HG03280 (cell line): ENCODE results near the gene GYPC.

Experiments
- ATAC-seq: cut with Tn5 transposase; IDR thresholded peaks from one replicate; pipeline ENCODE4 v1.9.1; 2021; ENCODE audit warnings: mild to moderate bottlenecking, moderate library complexity; ENCODE audit not compliant: unreplicated experiment

The GYPC gene

DNA sequence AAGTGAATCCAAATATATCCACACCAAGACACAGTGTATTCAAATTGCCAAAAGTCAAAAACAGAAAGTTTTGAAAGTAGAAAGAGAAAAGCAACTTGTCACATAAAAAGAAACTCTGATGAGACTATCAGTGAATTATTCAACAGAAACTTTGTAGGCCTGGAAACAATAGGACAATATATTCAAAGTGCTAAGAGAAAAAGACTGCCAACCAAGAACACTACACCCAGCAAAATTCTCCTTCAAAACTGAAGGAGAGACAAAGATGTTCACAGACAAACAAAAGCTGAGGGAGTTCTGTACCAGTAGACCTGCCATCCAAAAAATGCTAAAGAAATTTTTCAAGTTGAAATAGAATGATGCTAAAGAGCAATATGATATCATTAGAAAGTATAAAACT lies 69.6 kb downstream of the GYPC start:
- no peak for ATAC-seq

DNA sequence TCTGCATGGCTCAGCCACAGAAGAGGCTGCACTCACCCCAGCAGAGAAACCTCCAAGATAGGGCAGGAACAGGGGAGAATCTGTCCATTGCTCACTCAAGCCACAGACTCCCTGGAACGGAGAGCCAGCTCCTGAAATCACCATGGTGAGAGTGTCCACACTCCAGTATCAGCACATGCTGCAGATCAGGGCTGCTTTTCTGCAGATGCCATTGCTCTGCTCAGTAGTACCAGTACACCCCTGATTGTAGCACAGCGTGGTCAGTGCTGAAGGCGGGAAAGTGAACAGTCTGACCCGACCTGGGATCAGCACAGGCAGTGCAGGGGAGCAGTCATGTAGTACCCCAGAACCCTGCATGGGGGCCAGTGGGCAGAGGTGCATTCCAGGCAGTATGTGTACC lies 73.9 kb downstream of the GYPC start:
- ATAC-seq = no peak

DNA sequence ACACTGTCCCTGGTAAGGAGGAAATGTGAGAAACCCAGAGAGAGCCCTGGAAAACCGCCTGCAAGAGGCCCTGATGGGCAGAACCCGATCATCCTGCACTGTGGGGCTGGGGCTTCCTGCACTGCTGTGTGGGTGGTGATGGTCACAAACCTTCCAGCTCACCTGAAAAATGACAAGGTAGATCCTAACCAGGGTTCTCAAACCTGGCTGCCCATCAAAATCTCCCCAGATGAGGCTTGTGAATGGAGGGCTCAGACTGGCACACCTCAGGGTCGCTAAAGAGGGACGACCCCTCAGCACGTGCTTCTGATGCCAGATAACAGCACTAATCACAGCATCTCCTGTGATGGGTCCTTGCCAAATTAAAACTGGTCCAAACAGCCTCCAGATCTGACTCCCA lies 74.7 kb downstream of the GYPC start:
- no peak for ATAC-seq

GRCh38 chr2:126731353-126731752 lies 75.4 kb downstream of the GYPC start:
- no peak for ATAC-seq

GRCh38 chr2:126732682-126733245 lies 76.8 kb downstream of the GYPC start:
- no peak for ATAC-seq

DNA sequence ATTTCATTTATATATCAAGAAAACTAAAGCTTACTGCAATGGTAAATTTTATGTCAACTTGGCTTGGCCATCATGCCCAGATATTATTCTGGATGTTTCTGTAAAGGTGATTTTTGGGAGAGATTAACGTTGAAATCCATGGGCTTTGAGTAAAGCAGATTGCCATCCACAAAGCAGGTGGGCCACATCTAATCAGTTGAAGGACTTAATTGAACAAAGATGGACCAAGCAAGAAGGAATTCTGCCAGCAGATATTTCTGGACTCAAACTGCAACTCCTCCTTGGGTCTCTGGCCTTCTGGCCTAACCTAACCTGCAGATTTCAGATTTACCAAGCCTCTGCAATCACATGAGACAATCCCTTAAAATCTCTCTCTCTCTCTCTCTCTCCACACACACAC lies 77.8 kb downstream of the GYPC start:
- ATAC-seq = no peak

- no peak for ATAC-seq
These were observed 80.3 kb downstream of the GYPC start for GRCh38 chr2:126736133-126736874.

DNA sequence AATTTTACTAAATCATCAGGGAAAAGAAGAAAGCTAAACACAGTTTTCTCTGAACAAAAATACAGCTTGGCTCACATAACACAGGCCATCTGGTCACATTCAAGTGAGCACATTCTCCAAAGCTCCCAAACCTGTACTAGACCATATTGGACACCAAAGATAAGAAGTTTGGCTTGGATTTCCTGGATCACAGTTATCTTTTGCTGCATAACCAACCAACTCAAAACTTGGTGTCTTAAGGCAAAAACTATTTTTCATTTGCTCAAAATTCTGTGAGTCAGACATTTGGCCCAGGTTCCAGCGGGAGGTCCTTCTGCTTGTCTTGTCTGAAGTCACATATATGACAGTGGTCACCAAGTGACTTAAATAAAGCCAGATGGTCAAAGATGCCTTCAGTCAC lies 83.2 kb downstream of the GYPC start:
- ATAC-seq = no peak

DNA sequence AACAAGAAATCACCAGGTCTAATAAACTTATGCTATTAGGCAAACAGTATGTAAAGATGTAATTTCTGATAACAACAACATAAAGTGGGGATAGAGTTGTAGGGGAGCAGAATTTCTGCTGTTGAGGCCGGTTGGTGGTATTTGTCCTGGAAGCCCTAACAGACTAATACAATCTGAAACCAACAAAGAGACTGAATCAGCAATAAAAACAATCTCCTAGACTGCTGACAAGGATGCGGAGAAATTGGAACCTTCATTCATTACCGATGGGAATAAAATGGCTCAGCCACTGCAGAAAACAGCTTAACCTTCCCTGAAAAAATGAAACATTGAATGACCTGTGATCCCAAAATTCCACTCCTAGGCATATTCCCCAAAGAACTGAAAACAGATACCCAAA lies 88.7 kb downstream of the GYPC start:
- no peak for ATAC-seq
